GM12801 (cell line): ENCODE data around the gene KLHL29.

ENCODE experiments used
- CTCF ChIP-seq: IDR thresholded peaks from one replicate; pipeline ENCODE4 v1.5.1; 2011; ENCODE audit warnings: control low read depth; ENCODE audit not compliant: insufficient read length; ENCODE audit errors: extremely low read depth

The KLHL29 gene

GRCh38 chr2:23695214-23695889 is 310.4 kb downstream of the KLHL29 start:
- TF ChIP-seq CTCF = no peak

- TF ChIP-seq CTCF = no peak
These were observed 311.1 kb downstream of the KLHL29 start for GRCh38 chr2:23695890-23696751.

GRCh38 chr2:23696752-23697045 is 311.7 kb downstream of the KLHL29 start:
- TF ChIP-seq CTCF = no peak

GRCh38 chr2:23697256-23698075 is 312.5 kb downstream of the KLHL29 start:
- no peak for TF ChIP-seq CTCF

GRCh38 chr2:23698116-23698693 is 313.2 kb downstream of the KLHL29 start:
- TF ChIP-seq CTCF = no peak

- TF ChIP-seq CTCF = no peak
These were observed 314.0 kb downstream of the KLHL29 start for GRCh38 chr2:23698721-23699579.

GRCh38 chr2:23699580-23699925 is 314.6 kb downstream of the KLHL29 start:
- TF ChIP-seq CTCF = no peak
